Measurements from ENCODE around the gene HSPA12B. TPM values are rescaled to one million over a fixed set of nuclear protein-coding genes. Genes with fewer than 3 reads are reported as not detected.

The HSPA12B gene
- total RNA-seq: 1 to 10 TPM in 3 of 4 donors, under 1 TPM in 1; 0.75 to 4.1 (median 2.7) TPM

GRCh38 chr20:3732327-3733118, at the start of gene HSPA12B:
TSS of gene HSPA12B (plus strand) at chr20:3732685. CDS start at chr20:3738675, 5,990 bp downstream.
- WGBS, 2 donors (ENCODE audit: low coverage in 1 of 2): 22% methylated on average over 34 of the region's 67 CpGs; no CpG with 5 or more reads in 1 of the 2 donors

GRCh38 chr20:3685341-3685740, 47.1 kb upstream of the HSPA12B start:
- Histone ChIP-seq H3K9me3 (no peaks in the 10 kb centered on the region), H3K36me3 (no peaks in the 10 kb centered on the region), H3K4me3 (no peak overlapping the region), H3K27ac (peak overlapping the region in 1 of 4 donors; percentile 21), H3K27me3 (peaks cover 30% of the 10 kb centered on the region), H3K4me1 (peaks cover 9 to 25% (median 12%) of the 10 kb centered on the region in 4 donors)
- intact Hi-C loops (cut with DNase I; ENCODE audit: low total_unique reads): no loop called here
- TF ChIP-seq POLR2AphosphoS5 (IDR thresholded peaks at IDR 0.05): no peak
- DNase-seq: no peak
- WGBS, 2 donors (ENCODE audit: low coverage in 1 of 2): 56% methylated on average over 7 of the region's 7 CpGs; no CpG with 5 or more reads in 1 of the 2 donors
- in situ Hi-C loops (cut with MboI; ENCODE audit: low pct_ligation_motif_present in 1 of 4, low pct_unique_long_range_greater_than_20kb in 1 of 4, low sequenced_read_pairs in 3 of 4): loop anchor here in 1 of 4 donors (25.0 kb wide), 1 partner anchor 402 kb away; no protein-coding TSS in a partner anchor

More at GRCh38 chr20:3732327-3733118, at the start of gene HSPA12B:
- Histone ChIP-seq H3K4me3 (peak within 1 kb of the TSS in 2 of 4 donors; percentile 6 to 34), H3K27me3 (peaks cover 27% of the 10 kb centered on the region), H3K36me3 (no peaks in the 10 kb centered on the region), H3K4me1 (peaks cover 0 to 13% (median 8%) of the 10 kb centered on the region in 4 donors), H3K9me3 (no peaks in the 10 kb centered on the region), H3K27ac (peak within 1 kb of the TSS; percentile 11 to 53 (median 28))
- in situ Hi-C loops (cut with MboI; ENCODE audit: low pct_ligation_motif_present in 1 of 4, low pct_unique_long_range_greater_than_20kb in 1 of 4, low sequenced_read_pairs in 3 of 4) (no loop called here), intact Hi-C loops (cut with DNase I; ENCODE audit: low total_unique reads) (no loop called here)
- DNase-seq: no peak
- TF ChIP-seq POLR2A (IDR thresholded peaks at IDR 0.05) (no peak), POLR2AphosphoS5 (IDR thresholded peaks at IDR 0.05) (no peak), CTCF (IDR thresholded peaks at IDR 0.05) (no peak), EP300 (IDR thresholded peaks at IDR 0.05; ENCODE audit: low read depth) (no peak)

GRCh38 chr20:3686421-3686820, 46.1 kb upstream of the HSPA12B start:
- intact Hi-C loops (cut with DNase I; ENCODE audit: low total_unique reads): no loop called here
- DNase-seq: no peak
- in situ Hi-C loops (cut with MboI; ENCODE audit: low pct_ligation_motif_present in 1 of 4, low pct_unique_long_range_greater_than_20kb in 1 of 4, low sequenced_read_pairs in 3 of 4): loop anchor here in 1 of 4 donors (25.0 kb wide), 1 partner anchor 401 kb away; no protein-coding TSS in a partner anchor
- no peak overlapping the region for H3K4me3 ChIP-seq
- no peaks in the 10 kb centered on the region for H3K36me3 ChIP-seq
- no peak for TF ChIP-seq POLR2AphosphoS5 (IDR thresholded peaks at IDR 0.05)
- no peak for TF ChIP-seq EP300 (IDR thresholded peaks at IDR 0.05; ENCODE audit: low read depth)
- TF ChIP-seq POLR2A (IDR thresholded peaks at IDR 0.05): no peak
- TF ChIP-seq CTCF (IDR thresholded peaks at IDR 0.05): no peak
- H3K27me3 ChIP-seq: peaks cover 19% of the 10 kb centered on the region
- peaks cover 7 to 18% (median 9%) of the 10 kb centered on the region in 4 donors for H3K4me1 ChIP-seq
- WGBS, 2 donors (ENCODE audit: low coverage in 1 of 2): 35 to 62% methylated on average over 5 to 7 of the region's 7 CpGs
- no peaks in the 10 kb centered on the region for H3K9me3 ChIP-seq
- peak overlapping the region in 3 of 4 donors; percentile 70 to 83 (median 70) for H3K27ac ChIP-seq

- peak; percentile 81 for DNase-seq
- 30 to 36% methylated on average over 4 to 9 of the region's 9 CpGs for WGBS, 2 donors (ENCODE audit: low coverage in 1 of 2)
- Histone ChIP-seq H3K36me3 (no peaks in the 10 kb centered on the region), H3K27ac (peak overlapping the region; percentile 70 to 83 (median 76)), H3K9me3 (no peaks in the 10 kb centered on the region), H3K27me3 (peaks cover 14% of the 10 kb centered on the region), H3K4me1 (peaks cover 7 to 18% (median 9%) of the 10 kb centered on the region in 4 donors), H3K4me3 (no peak overlapping the region)
- in situ Hi-C loops (cut with MboI; ENCODE audit: low pct_ligation_motif_present in 1 of 4, low pct_unique_long_range_greater_than_20kb in 1 of 4, low sequenced_read_pairs in 3 of 4) (loop anchor here in 1 of 4 donors (25.0 kb wide), 1 partner anchor 400 kb away; no protein-coding TSS in a partner anchor), intact Hi-C loops (cut with DNase I; ENCODE audit: low total_unique reads) (no loop called here)
- TF ChIP-seq EP300 (IDR thresholded peaks at IDR 0.05; ENCODE audit: low read depth) (no peak), POLR2AphosphoS5 (IDR thresholded peaks at IDR 0.05) (peak; percentile 64 to 77 (median 65))
These were observed 45.6 kb upstream of the HSPA12B start for GRCh38 chr20:3686867-3687321.

GRCh38 chr20:3687655-3688054, 44.8 kb upstream of the HSPA12B start:
- in situ Hi-C loops (cut with MboI; ENCODE audit: low pct_ligation_motif_present in 1 of 4, low pct_unique_long_range_greater_than_20kb in 1 of 4, low sequenced_read_pairs in 3 of 4) (loop anchor here in 1 of 4 donors (25.0 kb wide), 1 partner anchor 400 kb away; no protein-coding TSS in a partner anchor), intact Hi-C loops (cut with DNase I; ENCODE audit: low total_unique reads) (no loop called here)
- Histone ChIP-seq H3K9me3 (no peaks in the 10 kb centered on the region), H3K27ac (peak overlapping the region; percentile 70 to 83 (median 76)), H3K27me3 (peaks cover 7% of the 10 kb centered on the region), H3K4me3 (no peak overlapping the region), H3K4me1 (peaks cover 7 to 13% (median 9%) of the 10 kb centered on the region in 4 donors), H3K36me3 (no peaks in the 10 kb centered on the region)
- WGBS, 2 donors (ENCODE audit: low coverage in 1 of 2): 54% methylated on average over 2 of the region's 2 CpGs; no CpG with 5 or more reads in 1 of the 2 donors
- no peak for DNase-seq
- TF ChIP-seq EP300 (IDR thresholded peaks at IDR 0.05; ENCODE audit: low read depth) (no peak), POLR2A (IDR thresholded peaks at IDR 0.05) (no peak), CTCF (IDR thresholded peaks at IDR 0.05) (no peak), POLR2AphosphoS5 (IDR thresholded peaks at IDR 0.05) (no peak)
